ENCODE measurements around the gene KLF3. TPM values are rescaled to one million over a fixed set of nuclear protein-coding genes. Genes with fewer than 3 reads are reported as not detected.

Gene KLF3
- total and polyA plus RNA-seq, 2 of the 4 experiments (the other 2 are of a cell fraction): 8.2 to 12.6 TPM

- Histone ChIP-seq H3K36me3 (ENCODE audit: control insufficient read depth, insufficient read depth, low read length) (no peaks in the 10 kb centered on the region), H3K4me3 (ENCODE audit: insufficient read depth, low read depth, low read length) (no peak overlapping the region), H3K4me1 (ENCODE audit: control insufficient read depth, insufficient read depth, low read length) (peaks cover 9% of the 10 kb centered on the region), H3K23ac (ENCODE audit: low read depth, low read length) (no peak overlapping the region), H3K27me3 (ENCODE audit: control insufficient read depth, insufficient read depth, low read length) (no peaks in the 10 kb centered on the region; the same call in 1 of the 2 replicates), H2BK20ac (ENCODE audit: low read depth, low read length) (no peak overlapping the region; the same call in 1 of the 2 replicates), H2AK9ac (replicated peaks; ENCODE audit: low read depth, low read length, poor library complexity) (no peak overlapping the region), H2BK120ac (ENCODE audit: low read depth, low read length) (no peak overlapping the region), H4K20me1 (ENCODE audit: insufficient read depth, low read length) (no peaks in the 10 kb centered on the region), H3K9me3 (ENCODE audit: control insufficient read depth, insufficient read depth, low read length) (no peaks in the 10 kb centered on the region), H3K4ac (ENCODE audit: low read depth, low read length) (no peak overlapping the region), H3K56ac (ENCODE audit: extremely low read depth, insufficient read depth, low read length) (no peak overlapping the region), H4K91ac (ENCODE audit: insufficient read depth, low read depth, low read length) (no peak overlapping the region), H3K27ac (ENCODE audit: insufficient read depth, low read length) (no peak overlapping the region), H2AFZ (replicated peaks; ENCODE audit: low read length, poor library complexity) (no peak overlapping the region), H3K4me2 (ENCODE audit: low read depth, low read length) (no peak overlapping the region), H3K14ac (replicated peaks; ENCODE audit: low read depth, low read length) (no peak overlapping the region), H3K18ac (ENCODE audit: low read depth, low read length) (no peak overlapping the region), H2AK5ac (ENCODE audit: low read depth, low read length) (no peak overlapping the region), H2BK5ac (ENCODE audit: low read depth, low read length, poor library complexity, severe bottlenecking) (no peak overlapping the region), H3K9me1 (ENCODE audit: insufficient read depth, low read length) (peaks cover 6% of the 10 kb centered on the region; the same call in 1 of the 2 replicates), H3K79me1 (ENCODE audit: low read depth in 1 of 2, low read length in 2 of 2) (no peaks in the 10 kb centered on the region), H2BK15ac (ENCODE audit: low read depth, low read length) (no peak overlapping the region), H4K5ac (ENCODE audit: low read depth, low read length) (no peak overlapping the region), H3K9ac (ENCODE audit: low read depth, low read length) (no peak overlapping the region), H4K8ac (ENCODE audit: low read depth in 2 of 2, low read length in 2 of 2) (no peak overlapping the region)
- ChIA-PET POLR2A (ENCODE audit: unreplicated experiment) (no interaction called here), CTCF (interaction anchor here (0.5 kb wide), 1 partner anchor 305 kb away, joined by 3 read pairs; no protein-coding TSS in a partner anchor)
- dilution Hi-C loops (cut with HindIII; ENCODE audit: low sequenced_read_pairs, unreplicated experiment) (no loop called here), intact Hi-C loops (cut with micrococcal nuclease) (no loop called here), in situ Hi-C loops (cut with MboI; ENCODE audit: low sequenced_read_pairs) (no loop called here)
- no peak for ATAC-seq (ENCODE audit: low read depth)
- WGBS, 2 experiments (ENCODE audit: extremely low coverage in 2 of 2, insufficient read length in 1 of 2): no CpG with 5 or more reads among the region's 3 CpGs
- DNase-seq: no peak
- TF ChIP-seq POLR2A (IDR thresholded peaks at IDR 0.05; ENCODE audit: low read depth, low read length): no peak
- no peak for TF ChIP-seq BHLHE40 (IDR thresholded peaks at IDR 0.05; ENCODE audit: low read depth, low read length)
- TF ChIP-seq USF2 (IDR thresholded peaks at IDR 0.05; ENCODE audit: low read depth, low read length): no peak
- TF ChIP-seq RCOR1 (IDR thresholded peaks at IDR 0.05; ENCODE audit: insufficient replicate concordance, low read length): no peak
- no peak for TF ChIP-seq CTCF (conservative IDR thresholded peaks at IDR 0.05; ENCODE audit: low read depth, low read length)
- no TSS peak for BruUV-seq (replicated peaks)
Observed at GRCh38 chr4:38624311-38624710, 39.7 kb upstream of the KLF3 start.
